ENCODE data around the gene CFAP100.

DNA sequence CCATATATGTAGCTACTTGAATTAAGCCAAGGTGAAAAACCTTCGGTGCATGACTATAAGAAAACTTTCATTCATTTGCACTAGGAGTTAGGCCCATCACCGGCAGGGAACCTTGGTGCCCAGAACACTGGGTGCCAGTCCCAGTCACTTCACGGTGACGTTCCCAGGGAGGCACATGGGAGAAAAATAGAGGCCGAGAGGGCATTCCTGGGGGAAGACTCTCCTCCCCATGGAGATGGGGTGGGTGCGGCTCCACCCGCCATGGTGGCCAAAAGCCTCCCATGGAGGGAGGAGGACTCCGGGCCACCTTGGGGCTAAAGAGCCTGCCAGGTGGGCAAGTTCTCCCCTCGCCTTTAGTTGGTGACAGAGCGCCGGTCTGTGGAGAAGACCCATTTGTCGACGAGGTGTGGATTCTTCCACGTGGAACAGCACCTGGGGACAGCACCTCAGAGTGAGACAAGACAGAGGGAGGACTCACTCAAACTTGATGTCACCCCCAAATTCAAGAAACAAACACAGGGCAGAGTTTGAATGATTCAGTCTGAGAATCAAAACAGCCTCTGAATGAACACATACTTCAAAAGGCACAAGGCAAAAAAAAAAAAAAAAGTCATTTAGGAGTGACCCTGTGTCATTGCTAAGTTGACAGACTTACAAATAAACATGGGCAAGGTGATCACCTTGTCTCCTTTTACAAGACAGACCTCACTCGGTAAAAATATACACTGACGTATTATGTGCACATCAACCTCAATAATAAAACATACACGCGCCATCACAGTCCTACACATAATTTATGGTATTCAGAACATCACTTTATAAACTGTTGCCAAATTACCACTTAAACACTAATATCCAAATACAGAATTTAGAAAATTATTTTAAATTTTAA is 42.4 kb downstream of the CFAP100 start:
- TF ChIP-seq, protein P1, sequence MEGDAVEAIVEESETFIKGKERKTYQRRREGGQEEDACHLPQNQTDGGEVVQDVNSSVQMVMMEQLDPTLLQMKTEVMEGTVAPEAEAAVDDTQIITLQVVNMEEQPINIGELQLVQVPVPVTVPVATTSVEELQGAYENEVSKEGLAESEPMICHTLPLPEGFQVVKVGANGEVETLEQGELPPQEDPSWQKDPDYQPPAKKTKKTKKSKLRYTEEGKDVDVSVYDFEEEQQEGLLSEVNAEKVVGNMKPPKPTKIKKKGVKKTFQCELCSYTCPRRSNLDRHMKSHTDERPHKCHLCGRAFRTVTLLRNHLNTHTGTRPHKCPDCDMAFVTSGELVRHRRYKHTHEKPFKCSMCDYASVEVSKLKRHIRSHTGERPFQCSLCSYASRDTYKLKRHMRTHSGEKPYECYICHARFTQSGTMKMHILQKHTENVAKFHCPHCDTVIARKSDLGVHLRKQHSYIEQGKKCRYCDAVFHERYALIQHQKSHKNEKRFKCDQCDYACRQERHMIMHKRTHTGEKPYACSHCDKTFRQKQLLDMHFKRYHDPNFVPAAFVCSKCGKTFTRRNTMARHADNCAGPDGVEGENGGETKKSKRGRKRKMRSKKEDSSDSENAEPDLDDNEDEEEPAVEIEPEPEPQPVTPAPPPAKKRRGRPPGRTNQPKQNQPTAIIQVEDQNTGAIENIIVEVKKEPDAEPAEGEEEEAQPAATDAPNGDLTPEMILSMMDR (IDR thresholded peaks at IDR 0.05), result no peak
- TF ChIP-seq POLR2A (IDR thresholded peaks at IDR 0.05), result no peak
